HG02981 (cell line): ENCODE data around the gene SENP1.

ENCODE experiments used
- ATAC-seq: cut with Tn5 transposase; IDR thresholded peaks from one replicate; pipeline ENCODE4 v1.9.1; 2021; ENCODE audit warnings: mild to moderate bottlenecking, moderate library complexity; ENCODE audit not compliant: unreplicated experiment

The SENP1 gene

DNA sequence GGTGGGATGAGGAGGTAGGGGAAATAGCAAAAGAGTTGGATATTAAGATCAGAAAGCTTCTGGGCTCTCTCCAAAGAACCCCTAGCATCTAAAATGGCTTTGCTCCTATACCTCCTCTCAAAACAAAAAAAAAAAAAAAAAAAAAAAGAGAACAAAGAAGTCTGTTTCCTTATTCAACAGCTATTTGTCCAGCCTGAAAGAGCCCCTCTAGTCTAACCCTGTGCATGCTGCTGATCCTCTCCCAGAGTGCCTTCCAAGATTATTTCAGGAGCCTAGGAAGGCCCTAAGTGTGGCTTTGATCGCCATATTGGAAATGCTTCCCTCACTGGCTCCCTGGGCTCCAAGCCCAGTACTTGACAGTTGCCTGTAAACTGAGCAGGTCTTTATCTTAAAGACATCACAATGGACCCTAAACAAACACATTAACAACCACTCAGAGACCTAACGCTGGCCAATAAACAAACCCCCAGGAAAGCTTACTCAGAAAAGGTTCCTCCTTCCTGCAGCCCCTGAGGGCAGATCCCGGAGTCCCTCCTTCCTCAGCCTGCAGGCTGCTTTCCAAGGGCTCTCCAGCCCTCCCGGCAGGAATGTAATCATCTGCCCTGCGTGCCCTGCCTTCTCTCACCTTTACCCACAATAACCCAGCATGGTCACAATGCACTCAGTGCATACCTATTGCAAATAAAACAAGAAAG lies 84.2 kb downstream of the SENP1 start:
- ATAC-seq: no peak

DNA sequence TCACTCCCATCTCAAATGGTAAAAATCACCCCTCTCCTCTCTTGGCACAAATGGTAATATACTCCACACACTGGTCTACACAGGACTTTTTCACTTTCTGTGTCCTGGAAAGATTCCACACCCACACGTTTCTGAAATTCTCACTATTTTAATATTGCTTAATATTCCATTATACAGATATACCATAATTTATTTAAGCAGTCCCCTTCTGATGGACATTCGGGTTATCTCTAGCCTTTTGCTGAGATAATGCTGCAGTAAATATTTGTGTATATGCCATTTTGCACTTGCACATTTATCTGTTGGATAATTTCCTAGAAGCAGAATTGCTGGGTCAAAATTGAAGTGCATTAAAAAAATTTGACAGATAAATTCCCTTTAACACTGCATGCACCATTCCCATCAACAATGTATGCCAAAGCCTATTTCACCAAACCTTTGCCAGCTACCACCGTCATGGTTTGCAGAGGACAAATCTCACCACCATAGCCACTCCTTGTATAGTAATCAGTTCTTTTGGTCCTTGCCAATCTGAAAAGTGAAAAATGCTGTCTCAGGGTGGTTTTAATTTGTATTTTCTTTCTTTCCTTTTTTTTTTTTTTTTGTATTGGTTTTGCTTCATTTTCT lies 86.1 kb downstream of the SENP1 start:
- no peak for ATAC-seq

DNA sequence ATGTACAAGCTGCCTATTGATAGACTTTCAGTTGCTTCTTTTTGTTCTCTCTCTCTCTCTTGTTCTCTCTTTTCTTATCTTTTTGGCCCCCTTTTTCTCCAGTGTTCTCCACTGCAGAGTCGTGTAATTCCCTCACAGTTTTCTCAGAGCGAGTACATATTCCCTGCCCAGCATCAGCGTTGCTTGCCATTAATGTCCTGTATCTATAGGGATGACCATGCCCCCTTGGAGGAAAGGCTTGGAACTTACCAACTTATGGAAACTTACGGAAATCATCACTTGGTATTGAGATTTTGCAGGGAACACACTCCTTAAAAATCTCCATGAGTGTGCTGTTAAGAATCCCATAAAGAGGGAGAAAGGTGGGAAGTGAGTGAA lies 87.3 kb downstream of the SENP1 start:
- no peak for ATAC-seq

DNA sequence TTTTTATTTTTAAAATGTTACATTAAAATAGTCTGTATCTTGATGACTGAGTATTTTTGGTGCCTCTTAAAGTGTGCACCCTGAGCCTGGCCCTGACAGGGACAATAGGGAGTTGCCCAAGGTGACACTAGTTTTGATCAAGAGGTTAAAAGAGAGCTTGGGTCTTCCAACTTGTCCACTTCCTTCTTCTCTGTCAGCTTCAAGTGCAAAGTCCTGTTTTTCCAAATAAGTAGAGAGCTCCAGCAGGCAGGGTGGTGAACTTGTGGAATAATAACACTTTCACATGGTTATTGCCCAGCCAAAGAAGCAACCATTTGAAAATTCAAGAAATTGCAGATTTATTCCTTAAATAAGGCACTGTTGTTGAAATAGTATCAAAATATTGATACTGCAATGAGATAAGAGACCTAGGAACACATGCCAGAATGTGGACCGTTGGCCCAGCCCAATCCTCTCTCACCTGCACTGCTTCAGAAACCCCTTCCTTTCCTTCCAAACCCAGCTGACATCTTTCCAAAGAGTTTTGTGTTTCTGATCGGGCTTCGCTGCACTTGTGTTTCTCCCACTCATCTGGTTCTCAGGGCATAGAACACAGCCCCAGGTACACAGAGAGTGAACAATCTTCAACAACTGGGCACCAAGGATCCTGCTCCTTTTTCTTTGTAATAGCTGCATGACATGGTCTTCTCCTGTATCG lies 87.8 kb downstream of the SENP1 start:
- no peak for ATAC-seq

DNA sequence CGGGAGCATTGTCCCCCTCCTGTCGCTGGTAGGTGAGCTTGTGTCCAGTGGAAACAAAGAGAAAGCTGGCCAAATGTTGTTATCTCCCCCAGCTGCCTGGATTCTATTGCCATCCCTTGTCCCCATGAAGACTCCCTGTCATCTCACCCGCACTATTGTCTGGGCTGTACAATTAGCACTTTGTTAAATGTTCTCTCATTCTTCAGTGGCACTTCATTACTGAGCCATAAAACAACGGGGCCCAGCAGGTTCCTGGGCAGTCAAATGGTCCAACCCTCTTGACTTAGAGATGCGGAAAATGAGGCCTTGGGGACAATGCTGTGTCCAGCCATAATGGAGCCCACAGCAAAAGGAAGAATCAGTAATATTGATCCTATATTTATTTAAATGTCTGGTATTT lies 88.4 kb downstream of the SENP1 start:
- ATAC-seq: no peak

DNA sequence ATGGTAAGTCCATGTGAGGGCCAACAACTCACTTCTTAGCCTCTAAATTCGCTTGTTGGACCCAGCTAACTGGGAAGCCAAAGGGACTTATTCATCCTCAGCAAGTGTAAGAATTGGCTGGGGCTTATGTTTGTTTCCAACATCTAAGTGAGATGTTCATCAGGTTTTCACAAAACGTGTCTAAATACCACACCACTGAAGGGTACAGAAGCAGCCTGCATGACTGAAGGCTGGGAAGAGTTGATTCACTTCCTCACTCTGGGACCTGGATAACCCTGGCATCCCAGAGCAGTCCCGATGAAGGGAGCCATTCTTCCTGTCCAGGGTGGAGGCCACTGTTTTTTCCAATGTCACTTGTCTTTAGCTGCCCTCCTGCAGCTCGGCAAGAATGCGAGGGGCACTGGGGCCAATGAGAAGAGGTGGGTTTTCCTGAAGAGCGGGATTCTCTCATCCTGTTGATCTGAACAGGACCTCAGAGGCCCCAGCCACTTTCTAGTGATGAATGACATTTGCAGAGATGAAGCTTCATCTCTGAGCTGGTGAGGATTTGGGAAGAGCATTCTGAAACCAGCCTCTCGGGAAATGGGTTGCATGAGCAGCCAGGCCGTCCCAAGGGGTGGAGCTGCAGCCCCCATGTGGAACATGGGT lies 89.4 kb downstream of the SENP1 start:
- ATAC-seq: no peak

DNA sequence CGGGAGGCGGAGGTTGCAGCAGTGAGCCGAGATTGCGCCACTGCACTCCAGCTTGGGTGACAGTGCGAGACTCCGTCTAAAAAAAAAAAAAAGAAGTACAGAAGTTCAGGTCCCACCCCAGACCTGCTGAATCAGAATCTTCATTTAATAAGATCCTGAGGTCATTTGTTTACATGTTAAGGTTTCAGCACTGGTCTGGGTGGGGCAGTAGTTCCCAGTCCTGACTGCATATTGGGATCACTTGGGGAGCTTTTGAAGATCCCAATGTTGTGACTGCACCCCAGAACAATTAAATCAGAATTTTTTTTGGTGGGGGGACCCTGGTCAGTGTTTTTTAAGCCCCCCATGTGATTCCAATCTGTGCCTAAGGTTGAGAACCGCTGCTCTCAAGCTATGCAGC lies 89.9 kb downstream of the SENP1 start:
- no peak for ATAC-seq

DNA sequence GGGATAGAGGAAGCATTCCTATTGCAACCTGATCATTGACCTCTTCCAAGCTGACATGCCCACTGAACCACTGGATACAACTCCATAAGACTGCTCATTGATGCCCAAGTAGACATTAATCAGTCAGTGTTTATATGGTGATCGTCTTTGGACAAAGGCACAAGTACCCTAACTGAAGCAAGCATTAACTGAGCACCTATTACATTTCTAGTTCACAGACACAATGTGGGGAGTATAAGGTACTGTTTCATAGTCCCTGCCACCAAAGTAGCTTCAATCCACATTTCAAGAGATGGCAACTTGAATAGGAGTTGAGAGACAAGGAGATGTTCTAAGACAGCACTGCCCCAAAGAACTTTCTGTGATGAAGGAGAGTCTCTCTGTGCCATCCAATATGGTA lies 90.8 kb downstream of the SENP1 start:
- no peak for ATAC-seq

DNA sequence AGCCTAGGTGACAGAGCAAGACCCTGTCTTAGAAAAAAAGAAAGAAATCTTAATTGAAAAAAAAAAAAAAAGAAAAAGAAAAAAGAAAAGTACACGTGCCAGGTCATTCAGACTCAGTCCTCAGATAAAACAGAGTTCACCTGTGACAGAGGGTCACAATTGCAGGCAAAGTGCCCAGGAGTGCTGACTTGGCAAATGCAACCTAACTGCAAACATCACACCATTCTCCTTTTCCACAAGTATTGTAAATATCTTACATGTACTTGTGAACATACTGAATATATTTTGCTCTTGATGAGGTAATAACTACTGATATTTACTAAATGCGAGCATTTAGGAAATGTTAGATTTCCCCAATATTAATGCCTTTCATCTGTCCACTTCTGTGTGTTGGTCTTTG lies 92.6 kb downstream of the SENP1 start:
- no peak for ATAC-seq

DNA sequence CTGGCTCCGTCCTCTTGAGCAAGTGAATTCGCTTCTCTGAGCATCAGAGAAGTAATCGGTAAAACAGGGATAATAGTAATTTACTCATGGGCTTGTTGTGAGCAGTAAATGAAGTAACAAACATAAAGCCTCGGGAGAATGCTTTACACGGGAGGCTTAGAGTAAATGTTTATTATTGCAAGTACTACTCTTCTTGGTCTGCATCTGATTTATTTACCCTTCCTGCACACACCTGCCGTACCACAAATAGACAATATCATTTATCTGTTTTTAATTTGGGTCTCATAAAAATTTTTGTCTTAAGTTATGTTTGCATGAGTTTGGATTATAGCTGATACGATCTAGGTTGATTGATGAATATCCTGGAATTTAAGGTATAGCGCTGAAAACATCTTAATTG lies 93.8 kb downstream of the SENP1 start:
- ATAC-seq: no peak

DNA sequence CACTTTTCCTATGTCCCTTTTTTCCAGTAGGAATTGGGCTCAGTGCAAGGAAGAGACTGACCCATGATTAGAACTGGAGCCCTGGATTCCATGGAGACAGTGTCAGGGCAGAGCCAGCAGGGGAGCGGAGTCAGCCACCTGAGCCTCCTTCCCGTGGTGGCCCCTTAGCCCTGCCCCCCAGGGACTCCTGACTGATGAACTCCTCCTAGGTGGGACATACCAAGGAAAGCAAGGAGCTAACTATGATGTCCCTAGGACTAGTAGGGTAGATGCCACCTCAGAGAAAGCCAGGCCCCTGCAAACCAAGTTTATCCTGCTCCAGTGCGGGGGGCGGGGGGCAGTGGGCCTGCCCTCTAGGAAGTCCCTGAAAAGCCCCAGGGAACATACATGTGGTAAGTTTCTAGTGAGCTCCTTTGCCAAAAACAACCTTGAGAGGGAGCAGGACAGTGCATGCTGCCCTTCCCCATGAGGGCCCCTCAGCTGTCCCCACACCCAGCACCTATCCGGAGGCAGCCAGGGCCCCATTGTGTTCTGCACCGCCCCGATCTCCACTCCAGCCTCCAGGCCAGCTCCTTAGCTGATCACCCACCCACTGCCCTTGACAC lies 95.4 kb downstream of the SENP1 start:
- ATAC-seq: no peak

DNA sequence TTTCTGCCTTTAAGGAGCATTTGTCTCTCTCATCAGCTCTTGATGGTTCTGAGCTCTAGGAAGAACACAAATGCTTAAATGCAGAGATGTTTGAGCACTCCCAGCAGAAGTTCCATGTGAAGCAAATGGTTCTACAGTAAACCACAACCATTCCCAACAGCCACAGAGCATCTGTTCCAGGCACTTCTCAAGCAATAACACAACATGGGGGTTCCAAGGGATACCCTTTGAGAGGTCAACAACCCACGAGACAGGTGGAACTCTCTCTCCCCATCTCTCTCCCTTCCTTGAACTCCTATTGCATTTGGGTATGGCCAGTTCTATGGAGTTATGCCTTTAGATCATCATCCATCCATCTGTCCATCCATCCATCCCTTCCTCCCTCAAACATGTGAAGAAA lies 96.4 kb downstream of the SENP1 start:
- ATAC-seq: no peak

DNA sequence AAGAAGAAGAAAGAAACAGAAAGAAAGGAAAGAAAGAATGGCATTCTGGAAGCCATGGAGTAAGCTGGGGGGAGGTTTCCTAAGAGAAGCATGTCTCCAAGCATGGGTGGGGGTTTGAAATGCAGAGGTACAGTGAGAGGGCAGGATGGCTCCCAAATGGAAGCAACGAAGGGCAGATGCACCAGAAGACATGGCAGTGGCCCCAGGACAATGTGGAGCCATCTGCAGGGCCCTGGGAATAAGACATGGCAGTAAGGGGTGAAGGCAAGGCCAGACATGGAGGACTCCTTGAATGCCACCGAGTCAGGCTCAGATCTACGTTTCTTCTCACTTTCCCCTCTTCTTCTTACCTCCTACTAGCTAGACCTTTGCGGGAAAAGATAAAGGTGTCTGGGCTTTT lies 96.9 kb downstream of the SENP1 start:
- ATAC-seq: no peak

DNA sequence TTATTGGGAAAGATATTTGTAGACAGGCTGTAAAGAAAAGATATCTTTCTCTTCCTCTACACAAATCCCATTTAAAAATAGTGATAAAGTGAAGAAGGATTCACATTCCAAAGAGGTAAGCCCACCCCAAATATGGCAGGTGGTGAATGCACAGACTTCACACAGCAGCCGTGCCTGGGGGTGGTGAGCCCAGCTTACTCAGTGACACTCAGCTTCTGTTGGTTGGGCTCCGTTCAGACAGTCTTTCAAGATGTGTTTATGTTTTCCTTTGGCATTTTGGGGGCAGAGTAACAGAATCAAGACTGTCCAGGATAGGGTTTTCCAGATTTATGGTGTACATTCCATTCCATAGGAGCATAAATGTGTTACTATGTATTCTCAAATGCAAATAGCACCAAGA lies 97.5 kb downstream of the SENP1 start:
- no peak for ATAC-seq

DNA sequence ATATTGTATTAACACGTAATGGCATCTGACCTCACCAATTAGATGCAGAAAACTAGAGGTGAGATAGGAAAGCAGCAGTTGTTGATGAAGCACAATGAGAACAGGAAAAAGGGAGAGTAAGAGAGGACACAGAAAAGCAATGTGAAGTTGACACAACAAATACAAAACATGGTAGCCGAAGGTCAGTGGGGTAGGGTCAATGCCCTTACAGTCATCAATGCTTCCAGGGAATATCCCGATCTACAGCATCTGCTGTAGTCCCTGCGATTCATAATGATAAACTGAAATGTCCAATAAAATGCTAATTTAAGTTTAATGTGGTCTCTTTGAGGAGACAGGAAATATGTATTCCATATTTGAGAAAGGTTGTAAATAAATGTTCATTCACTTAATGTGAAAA lies 98.7 kb downstream of the SENP1 start:
- ATAC-seq: no peak

DNA sequence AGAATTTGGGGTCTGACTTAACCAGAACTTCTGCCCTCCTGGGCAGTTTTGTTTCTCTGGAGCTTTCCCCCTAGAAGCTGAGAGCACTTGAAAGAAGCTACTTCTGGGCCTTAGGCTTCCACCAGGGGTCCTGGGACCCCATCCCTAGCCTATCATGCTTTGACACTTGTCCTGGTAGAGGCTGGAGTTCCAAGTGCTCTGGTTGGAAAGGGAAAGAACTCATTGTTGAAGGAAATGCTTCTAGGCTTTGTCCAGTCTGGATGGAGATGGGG lies 100.2 kb downstream of the SENP1 start:
- no peak for ATAC-seq

DNA sequence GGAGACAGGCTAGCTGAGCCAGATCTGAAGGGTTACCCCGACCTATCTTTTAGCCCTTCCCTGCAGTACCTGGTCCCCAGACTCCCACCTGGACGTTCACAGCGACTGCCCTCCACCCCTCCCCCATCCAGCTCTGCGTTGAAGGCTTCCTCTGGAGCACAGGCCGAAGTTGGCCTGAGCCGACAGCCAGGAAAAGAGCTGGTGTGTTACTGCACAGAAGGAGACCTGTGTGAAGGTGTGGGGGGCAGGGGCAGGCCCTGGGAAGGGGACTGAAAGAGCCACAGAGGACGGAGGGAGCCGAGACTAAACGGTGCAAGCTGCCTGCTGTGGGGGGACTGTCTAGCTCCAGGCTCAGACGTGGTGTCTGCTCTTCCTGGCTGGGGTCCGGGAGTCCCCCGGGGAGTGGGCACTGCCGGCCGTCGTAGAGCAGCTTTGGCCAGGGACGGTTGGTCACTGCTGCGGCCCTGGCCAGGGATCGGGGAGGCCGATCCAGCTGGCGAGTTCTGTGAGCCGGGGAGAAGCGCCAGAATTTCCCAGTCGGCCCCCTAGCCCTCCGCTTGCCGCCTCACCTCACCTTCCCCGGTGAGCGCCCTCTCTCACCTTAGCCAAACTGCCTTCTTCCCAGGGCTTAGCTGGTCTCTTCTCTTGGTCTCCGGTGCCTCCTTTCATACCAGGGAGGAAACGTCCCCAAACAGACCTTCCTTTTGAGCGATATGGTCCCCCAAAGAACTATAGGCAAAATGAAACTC lies 100.7 kb downstream of the SENP1 start:
- no peak for ATAC-seq

DNA sequence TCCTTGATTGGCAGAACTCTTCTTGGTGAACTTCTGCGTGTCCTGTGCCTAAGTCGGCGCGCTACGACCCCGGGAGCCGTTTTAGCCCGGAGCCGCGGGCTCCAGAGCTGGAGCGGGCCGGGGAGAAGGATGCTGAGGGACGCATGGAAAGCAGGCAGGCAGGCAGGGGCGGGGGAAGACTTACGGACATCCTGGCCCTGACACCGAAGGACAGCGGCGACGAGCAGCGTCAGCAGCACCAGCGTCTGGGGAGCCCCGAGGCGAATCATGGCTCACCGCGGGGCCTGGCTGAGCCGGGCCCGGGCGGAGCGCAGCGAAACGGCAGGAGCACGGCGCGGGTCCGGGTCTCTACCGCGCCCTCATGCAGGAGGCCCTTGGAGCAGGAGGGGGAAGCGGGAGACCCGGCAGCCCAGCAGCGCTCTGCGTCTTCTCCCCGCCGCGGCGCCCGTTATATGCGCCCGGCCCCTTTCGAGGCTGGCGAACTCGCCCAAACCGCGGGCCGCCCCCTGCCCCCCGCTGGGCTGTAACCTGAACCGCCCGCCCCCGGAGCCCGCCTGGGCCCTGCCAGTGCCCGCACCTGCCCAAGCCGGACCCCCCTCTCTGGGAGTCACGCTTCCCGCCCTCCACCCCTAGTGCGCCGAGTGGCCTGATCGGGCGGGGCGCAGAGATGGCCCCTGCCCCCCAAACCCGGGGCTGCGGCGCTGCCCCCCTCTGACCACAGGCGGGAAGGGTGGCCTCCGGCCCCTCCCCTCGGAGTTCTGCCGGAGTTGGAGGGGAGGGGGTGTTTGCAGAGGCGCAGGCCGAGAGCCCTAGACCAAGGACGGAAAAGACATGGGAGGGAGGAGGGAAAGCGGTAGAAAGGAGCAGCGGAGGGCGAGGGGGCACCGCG lies 101.6 kb downstream of the SENP1 start, which contains the start of gene COL2A1:
Gene COL2A1, minus strand, starts transcription at position 424 of the 889 bp plus-strand sequence. Its CDS starts 155 bp downstream, at position 269.
- no peak for ATAC-seq

DNA sequence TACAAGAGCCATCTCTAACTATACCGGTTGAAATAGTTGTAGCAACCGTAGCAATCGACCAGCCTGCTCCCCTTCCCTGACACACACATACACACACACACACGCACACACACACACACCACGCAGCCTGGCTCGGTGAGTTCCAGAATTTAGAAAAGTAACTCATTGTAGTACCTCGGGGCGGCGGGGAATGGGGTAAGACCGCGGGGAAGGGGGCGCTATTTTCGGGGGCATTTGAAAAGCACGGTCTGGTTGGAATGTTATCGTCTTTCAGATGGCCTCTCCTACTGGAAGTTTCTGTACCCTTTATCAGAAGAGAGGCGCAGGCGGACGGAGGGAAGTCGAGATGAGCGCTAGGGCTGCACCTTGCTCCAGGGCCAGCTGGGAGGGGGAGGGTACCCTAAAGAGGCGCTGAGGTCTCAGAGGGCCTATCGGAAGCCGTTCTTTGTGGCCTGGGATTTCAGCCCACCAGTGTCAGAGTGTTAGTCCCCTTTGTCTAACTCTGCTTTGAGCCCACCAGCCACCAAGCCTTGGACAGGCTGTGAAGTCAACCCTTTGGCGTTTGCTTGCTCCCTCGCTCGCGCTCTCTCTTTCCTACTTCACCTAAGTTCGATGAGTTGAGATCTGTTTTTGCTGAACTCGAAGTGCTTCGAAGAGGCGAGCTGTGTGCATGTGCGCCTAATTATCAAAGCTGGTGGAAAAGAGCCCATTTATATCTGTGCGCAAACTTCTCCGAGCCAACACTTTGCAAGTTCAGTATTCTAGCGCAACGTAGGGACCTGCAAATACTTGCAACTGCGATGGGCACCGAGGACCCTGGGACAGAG lies 102.4 kb downstream of the SENP1 start:
- no peak for ATAC-seq
